Measurements from ENCODE around the gene SRP68. TPM values are rescaled to one million over a fixed set of nuclear protein-coding genes. Genes with fewer than 3 reads are reported as not detected.

Gene SRP68
- total RNA-seq, 4 donors from 2014 or later = 51.5 to 58.6 (median 53.5) TPM

- no peak overlapping the region for H3K4me3 ChIP-seq
- H3K27me3 ChIP-seq = peaks cover 0 to 23% of the 10 kb centered on the region in 2 donors
- no peaks in the 10 kb centered on the region for H3K36me3 ChIP-seq
- H3K27ac ChIP-seq = no peak overlapping the region
- WGBS, 2 donors = 87% methylated on average over 19 to 21 of the region's 21 CpGs
- H3K9me3 ChIP-seq = no peaks in the 10 kb centered on the region
- peaks cover 0 to 9% (median 0%) of the 10 kb centered on the region in 4 donors for H3K4me1 ChIP-seq
- no peak for DNase-seq (ENCODE audit: low spot score in 2 of 2)
- TF ChIP-seq POLR2A (IDR thresholded peaks at IDR 0.05) (no peak), EP300 (IDR thresholded peaks at IDR 0.05) (no peak), CTCF (IDR thresholded peaks at IDR 0.05) (no peak)
These were observed 54.6 kb downstream of the SRP68 start for GRCh38 chr17:76017481-76018339.

- peaks cover 0 to 5% of the 10 kb centered on the region in 2 donors for H3K27me3 ChIP-seq
- H3K27ac ChIP-seq = no peak overlapping the region
- no peaks in the 10 kb centered on the region for H3K36me3 ChIP-seq
- no peak overlapping the region for H3K4me3 ChIP-seq
- DNase-seq (ENCODE audit: low spot score in 2 of 2) = no peak
- peaks cover 0 to 9% (median 0%) of the 10 kb centered on the region in 4 donors for H3K4me1 ChIP-seq
- 71 to 84% methylated on average over 6 to 21 of the region's 26 CpGs for WGBS, 2 donors
- no peaks in the 10 kb centered on the region for H3K9me3 ChIP-seq
- TF ChIP-seq CTCF (IDR thresholded peaks at IDR 0.05) (no peak), EP300 (IDR thresholded peaks at IDR 0.05) (no peak), POLR2A (IDR thresholded peaks at IDR 0.05) (no peak)
These were observed 57.4 kb downstream of the SRP68 start for GRCh38 chr17:76014925-76015261.

- Histone ChIP-seq H3K9me3 (no peaks in the 10 kb centered on the region), H3K4me3 (no peak overlapping the region), H3K4me1 (peaks cover 0 to 9% (median 0%) of the 10 kb centered on the region in 4 donors), H3K36me3 (no peaks in the 10 kb centered on the region), H3K27ac (no peak overlapping the region), H3K27me3 (peaks cover 0 to 5% of the 10 kb centered on the region in 2 donors)
- 31 to 44% methylated on average over 12 to 17 of the region's 19 CpGs for WGBS, 2 donors
- peak; percentile 48 to 60 for DNase-seq (ENCODE audit: low spot score in 2 of 2)
- TF ChIP-seq POLR2A (IDR thresholded peaks at IDR 0.05) (no peak), EP300 (IDR thresholded peaks at IDR 0.05) (no peak), CTCF (IDR thresholded peaks at IDR 0.05) (peak; percentile 92 to 95 (median 93))
These were observed 58.0 kb downstream of the SRP68 start for GRCh38 chr17:76014100-76014924.

GRCh38 chr17:76013377-76013932, 58.9 kb downstream of the SRP68 start:
- H3K27ac ChIP-seq = no peak overlapping the region
- TF ChIP-seq CTCF (IDR thresholded peaks at IDR 0.05) (no peak), POLR2A (IDR thresholded peaks at IDR 0.05) (no peak), EP300 (IDR thresholded peaks at IDR 0.05) (no peak)
- H3K9me3 ChIP-seq = no peaks in the 10 kb centered on the region
- WGBS, 2 donors = 70% methylated on average over 15 of the region's 15 CpGs
- H3K4me3 ChIP-seq = no peak overlapping the region
- H3K4me1 ChIP-seq = peaks cover 0 to 9% (median 0%) of the 10 kb centered on the region in 4 donors
- no peak for DNase-seq (ENCODE audit: low spot score in 2 of 2)
- no peaks in the 10 kb centered on the region for H3K36me3 ChIP-seq
- peaks cover 0 to 5% of the 10 kb centered on the region in 2 donors for H3K27me3 ChIP-seq
